Stimulated activated naive B cell treated with anti-CD40 and anti-IgM and Interleukin-4, amounts not matched to agents 10 μg/mL and 1 μg/mL and 100 μg/mL, for 72 hours (primary cell): ENCODE measurements around the gene NLRP9.
A peak's percentile ranks its signal among the peaks of the same experiment; 100 is the strongest.

ENCODE experiments used
- ATAC-seq, 2 donors: fragments of 150-1000 bp; cut with Tn5 transposase; replicated peaks; 2 replicates each; pipeline ENCODE4 v1.10.0; 2021; ENCODE audit warnings: moderate library complexity in 1 of 2
- DNase-seq: peaks from one replicate; pipeline ENCODE4 v3.0.0; 2021
- H3K27ac Mint-ChIP-seq: one replicate; pipeline ENCODE4 v1.8.0; 2022; ENCODE audit warnings: mild to moderate bottlenecking, mixed read lengths
- H3K27me3 Mint-ChIP-seq, 2 donors: one replicate each; pipeline ENCODE4 v1.8.0; 2022; ENCODE audit warnings: mixed read lengths in 2 of 2
- H3K36me3 Mint-ChIP-seq, 2 donors: one replicate each; pipeline ENCODE4 v1.8.0; 2022; ENCODE audit warnings: mixed read lengths in 2 of 2, mild to moderate bottlenecking in 1 of 2
- H3K4me1 Mint-ChIP-seq, 2 donors: one replicate each; pipeline ENCODE4 v1.8.0; 2022; ENCODE audit warnings: mixed read lengths in 2 of 2, mild to moderate bottlenecking in 1 of 2
- H3K4me3 Mint-ChIP-seq, 2 donors: one replicate each; pipeline ENCODE4 v1.8.0; 2022; ENCODE audit warnings: mild to moderate bottlenecking in 2 of 2, mixed read lengths in 2 of 2, moderate library complexity in 1 of 2
- H3K9me3 Mint-ChIP-seq, 2 donors: one replicate each; pipeline ENCODE4 v1.8.0; 2022; ENCODE audit warnings: mixed read lengths in 2 of 2, mild to moderate bottlenecking in 1 of 2

The NLRP9 gene

DNA sequence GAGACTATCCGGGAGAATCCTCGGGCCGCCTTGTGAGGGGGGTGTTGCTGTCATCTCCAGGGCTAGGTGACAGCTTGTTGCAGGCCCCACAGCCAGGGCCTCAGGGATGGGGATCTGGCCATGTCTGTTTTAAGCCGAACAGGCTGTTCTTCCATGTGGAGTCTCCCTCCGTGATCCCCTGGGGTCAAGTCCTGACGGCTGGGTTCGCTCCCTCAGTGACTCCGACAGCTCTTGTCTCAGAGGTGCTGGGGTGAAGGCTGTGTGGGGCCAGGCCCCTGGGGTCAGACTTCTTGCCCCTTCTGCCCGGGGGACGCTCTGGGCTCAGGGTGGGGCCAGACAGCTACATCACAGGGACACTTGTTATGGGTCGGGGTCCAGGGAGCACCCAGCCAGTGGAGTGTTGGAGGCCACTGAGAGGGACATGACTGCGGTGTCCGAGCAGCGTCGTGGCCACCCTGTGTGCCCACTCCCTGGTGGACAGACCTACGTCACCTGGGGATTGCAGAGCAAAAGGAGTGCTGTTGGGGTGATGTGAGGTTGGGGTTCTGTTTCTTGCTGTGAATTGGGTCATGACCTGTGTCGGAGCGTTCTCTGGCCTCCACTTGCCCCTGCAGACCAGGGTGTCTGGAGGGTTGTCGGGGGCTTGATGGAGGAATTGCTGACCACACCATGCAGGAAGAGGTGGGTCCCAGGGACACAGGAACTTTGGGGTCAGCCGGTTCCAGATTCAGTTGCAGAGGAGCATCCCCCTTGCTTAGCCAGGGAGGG, 41.7 kb downstream of the NLRP9 start:
- Mint-ChIP-seq H3K4me1 (peaks cover 0 to 7% of the 10 kb centered on the region in 2 donors), H3K4me3 (no peak overlapping the region), H3K27me3 (no peaks in the 10 kb centered on the region), H3K36me3 (peaks cover 42 to 54% of the 10 kb centered on the region in 2 donors), H3K27ac (peak overlapping the region; percentile 65), H3K9me3 (no peaks in the 10 kb centered on the region)
- no peak for ATAC-seq
- no peak for DNase-seq

DNA sequence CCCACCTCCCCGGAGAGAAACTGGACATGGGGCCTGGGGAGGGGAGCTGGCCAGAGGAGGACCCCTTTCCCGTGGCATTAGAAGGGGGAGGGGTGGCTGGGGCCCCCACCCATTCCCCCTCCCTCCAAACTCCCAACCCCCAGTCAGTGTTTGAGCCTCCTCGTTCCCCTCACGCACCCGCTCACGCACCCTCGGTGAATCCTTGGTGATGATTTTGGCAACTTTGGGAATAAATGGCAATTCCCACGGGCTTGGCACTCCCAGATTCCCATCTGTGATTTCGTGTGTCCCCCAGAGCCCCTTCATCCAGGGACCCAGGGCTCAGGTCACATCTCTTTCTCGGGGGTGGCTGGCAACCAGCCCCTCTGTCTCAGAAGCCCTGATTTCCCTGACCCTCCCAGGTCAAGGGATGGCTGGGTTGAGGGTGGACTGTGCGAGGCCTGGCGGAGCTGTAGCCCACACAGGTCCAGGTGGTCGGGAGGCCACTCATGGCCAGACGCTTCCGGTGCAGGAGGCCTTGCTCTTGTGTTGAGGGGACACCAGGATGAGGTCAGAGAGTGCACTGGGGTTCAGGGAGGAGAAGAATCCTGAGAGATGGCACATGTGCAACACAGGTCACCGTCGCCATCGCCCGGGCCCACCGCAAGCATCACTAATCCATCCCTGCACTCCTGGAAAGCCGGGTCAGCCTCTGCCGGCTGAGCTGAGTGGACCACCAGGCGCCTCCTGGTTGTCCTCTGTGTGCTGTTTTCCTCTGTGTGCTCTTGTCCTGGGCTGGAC, 42.5 kb downstream of the NLRP9 start:
- no peak overlapping the region for H3K4me3 Mint-ChIP-seq
- no peaks in the 10 kb centered on the region for H3K27me3 Mint-ChIP-seq
- DNase-seq (no peak), ATAC-seq (no peak)
- peak overlapping the region; percentile 14 for H3K27ac Mint-ChIP-seq
- H3K9me3 Mint-ChIP-seq: no peaks in the 10 kb centered on the region
- H3K4me1 Mint-ChIP-seq: peaks cover 0 to 7% of the 10 kb centered on the region in 2 donors
- peaks cover 46 to 59% of the 10 kb centered on the region in 2 donors for H3K36me3 Mint-ChIP-seq

DNA sequence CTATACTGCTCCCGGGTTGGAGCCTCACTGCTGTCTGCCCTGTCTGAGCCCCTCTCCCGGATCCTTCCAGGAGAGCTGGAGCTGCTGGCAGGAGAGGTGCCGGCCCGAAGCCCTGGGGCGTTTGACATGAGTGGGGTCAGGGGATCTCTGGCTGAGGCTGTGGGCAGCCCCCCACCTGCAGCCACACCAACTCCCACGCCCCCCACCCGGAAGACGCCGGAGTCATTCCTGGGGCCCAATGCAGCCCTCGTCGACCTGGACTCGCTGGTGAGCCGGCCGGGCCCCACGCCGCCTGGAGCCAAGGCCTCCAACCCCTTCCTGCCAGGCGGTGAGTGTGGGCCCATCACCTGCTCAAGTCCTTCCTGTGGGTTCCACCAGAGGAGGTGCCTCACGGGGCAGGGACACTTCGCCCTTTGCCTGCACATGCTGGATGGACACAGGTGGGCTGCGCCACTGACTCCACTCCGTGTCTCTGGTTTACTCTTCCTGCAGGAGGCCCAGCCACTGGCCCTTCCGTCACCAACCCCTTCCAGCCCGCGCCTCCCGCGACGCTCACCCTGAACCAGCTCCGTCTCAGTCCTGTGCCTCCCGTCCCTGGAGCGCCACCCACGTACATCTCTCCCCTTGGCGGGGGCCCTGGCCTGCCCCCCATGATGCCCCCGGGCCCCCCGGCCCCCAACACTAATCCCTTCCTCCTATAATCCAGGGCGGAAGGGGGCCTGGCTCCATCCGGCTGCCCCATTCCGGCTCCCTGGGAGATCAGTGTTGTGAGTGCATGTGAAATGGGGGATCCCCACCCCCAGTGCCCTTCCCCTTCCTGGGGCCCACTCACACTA, 43.3 kb downstream of the NLRP9 start:
- no peak overlapping the region for H3K4me3 Mint-ChIP-seq

DNA sequence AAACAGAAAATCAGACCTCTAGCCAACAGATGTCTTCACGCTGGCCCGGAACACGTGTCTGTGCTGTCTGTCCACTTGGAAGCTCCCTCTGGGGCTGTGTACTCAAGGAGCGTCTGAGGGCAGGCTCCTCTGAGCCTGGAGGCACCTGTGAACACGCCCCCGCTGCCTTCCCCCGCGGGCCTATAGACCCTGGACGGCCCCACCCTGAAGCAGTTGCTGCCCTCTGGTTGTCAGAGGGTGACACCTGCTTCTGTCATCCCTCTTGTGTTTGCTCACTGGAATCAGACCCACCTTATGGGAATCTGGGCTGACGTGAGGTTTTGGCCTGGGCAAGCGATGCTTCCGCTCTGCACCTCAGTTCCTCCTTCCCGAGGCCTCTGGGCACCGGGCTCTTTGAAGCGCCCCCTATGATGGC, 44.0 kb downstream of the NLRP9 start:
- Mint-ChIP-seq H3K9me3 (no peaks in the 10 kb centered on the region), H3K27ac (peak overlapping the region; percentile 47), H3K4me1 (peaks cover 2 to 13% of the 10 kb centered on the region in 2 donors), H3K4me3 (no peak overlapping the region), H3K27me3 (no peaks in the 10 kb centered on the region), H3K36me3 (peaks cover 52 to 63% of the 10 kb centered on the region in 2 donors)
- ATAC-seq: no peak
- no peak for DNase-seq

More for the DNA sequence above, 43.3 kb downstream of the NLRP9 start:
- Mint-ChIP-seq H3K27me3 (no peaks in the 10 kb centered on the region), H3K27ac (peak overlapping the region; percentile 47), H3K36me3 (peaks cover 46 to 58% of the 10 kb centered on the region in 2 donors), H3K4me1 (peaks cover 0 to 7% of the 10 kb centered on the region in 2 donors), H3K9me3 (no peaks in the 10 kb centered on the region)
- DNase-seq: no peak
- ATAC-seq: no peak

DNA sequence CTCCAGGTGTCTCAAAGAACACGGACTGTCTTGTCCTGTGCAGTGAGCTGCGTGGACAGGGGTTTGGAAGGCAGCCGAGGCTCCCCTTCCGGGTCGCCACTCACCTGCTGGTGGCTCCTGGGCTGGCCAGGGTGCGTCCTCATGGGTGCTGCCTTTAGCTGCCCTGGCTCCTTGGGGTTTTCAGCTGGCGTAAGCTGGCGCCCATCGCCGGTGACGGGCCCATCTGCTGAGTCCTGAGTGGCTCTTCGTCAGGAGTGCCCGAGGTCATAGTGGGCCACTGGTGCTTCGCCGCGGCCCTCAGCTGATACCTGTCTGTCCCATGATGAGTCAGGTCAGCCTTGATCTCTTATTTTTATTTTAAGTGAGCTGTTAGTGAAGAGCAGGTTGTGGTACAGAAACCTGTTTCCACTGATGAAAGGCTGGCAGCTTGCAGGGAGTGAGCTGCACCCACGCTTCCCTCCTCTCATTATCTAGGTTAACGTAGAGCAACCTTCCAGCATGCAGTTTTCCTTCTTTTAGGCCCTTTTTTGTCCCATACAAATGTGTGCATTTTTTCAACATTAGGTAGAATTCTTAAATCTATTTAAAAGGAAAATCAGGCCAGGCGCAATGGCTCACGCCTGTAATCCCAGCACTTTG, 44.7 kb downstream of the NLRP9 start:
- no peak overlapping the region for H3K27ac Mint-ChIP-seq
- H3K36me3 Mint-ChIP-seq: peaks cover 52 to 64% of the 10 kb centered on the region in 2 donors
- no peak overlapping the region for H3K4me3 Mint-ChIP-seq
- no peaks in the 10 kb centered on the region for H3K27me3 Mint-ChIP-seq
- ATAC-seq: no peak
- H3K4me1 Mint-ChIP-seq: peaks cover 2 to 21% of the 10 kb centered on the region in 2 donors
- DNase-seq: no peak
- H3K9me3 Mint-ChIP-seq: no peaks in the 10 kb centered on the region

DNA sequence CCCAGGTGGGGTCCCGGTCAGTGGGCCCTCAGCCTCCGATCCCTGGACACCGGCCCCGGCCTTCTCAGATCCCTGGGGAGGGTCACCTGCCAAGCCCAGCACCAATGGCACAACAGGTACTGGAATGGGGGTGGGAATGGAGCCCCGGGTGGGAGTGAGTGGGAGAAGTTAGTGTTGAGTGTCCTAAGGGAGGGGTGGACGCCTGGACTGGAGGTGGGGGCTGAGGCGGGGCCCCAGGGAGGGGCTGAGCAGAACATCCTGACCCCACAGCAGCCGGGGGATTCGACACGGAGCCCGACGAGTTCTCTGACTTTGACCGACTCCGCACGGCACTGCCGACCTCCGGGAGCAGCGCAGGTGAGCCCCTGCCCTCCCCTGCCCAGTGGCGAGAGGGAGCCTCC, 45.5 kb downstream of the NLRP9 start:
- H3K36me3 Mint-ChIP-seq: peaks cover 49 to 65% of the 10 kb centered on the region in 2 donors
- H3K27me3 Mint-ChIP-seq: no peaks in the 10 kb centered on the region
- no peaks in the 10 kb centered on the region for H3K9me3 Mint-ChIP-seq
- DNase-seq: no peak
- H3K4me1 Mint-ChIP-seq: peaks cover 6 to 28% of the 10 kb centered on the region in 2 donors
- ATAC-seq: no peak
- H3K27ac Mint-ChIP-seq: no peak overlapping the region
- H3K4me3 Mint-ChIP-seq: no peak overlapping the region

DNA sequence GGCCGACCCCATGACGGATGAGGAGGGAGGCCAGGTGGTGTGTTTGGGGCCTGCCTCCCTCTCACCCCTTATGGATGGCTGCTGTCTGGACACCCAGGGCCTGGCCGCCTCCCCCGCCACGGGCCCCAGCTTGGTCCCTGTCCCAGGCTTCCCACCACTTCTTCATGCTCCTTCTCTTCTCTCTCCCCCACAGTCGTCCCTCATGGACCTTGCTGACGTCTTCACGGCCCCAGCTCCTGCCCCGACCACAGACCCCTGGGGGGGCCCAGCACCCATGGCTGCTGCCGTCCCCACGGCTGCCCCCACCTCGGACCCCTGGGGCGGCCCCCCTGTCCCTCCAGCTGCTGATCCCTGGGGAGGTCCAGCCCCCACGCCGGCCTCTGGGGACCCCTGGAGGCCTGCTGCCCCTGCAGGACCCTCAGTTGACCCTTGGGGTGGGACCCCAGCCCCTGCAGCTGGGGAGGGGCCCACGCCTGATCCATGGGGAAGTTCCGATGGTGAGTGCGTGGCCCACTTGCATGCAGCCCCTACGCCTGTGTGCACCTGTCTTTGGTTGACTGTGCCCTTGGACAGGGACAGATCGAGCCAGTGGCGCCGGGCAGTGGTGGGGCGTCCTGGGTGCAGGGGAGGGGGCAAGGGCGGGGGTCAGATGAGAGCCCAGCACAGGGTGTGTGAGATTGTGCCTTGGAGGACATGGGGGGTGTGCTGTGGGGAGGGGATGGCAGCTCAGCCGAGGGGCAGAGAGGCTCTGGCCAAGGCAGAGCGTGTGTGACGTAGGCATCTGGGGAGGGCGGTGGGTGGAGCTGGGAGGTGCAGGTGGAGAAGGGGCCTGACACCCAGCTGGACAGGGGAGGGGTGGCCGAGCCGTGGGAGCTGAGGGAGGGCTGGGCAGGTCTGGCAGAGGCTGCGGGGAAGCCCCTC, 46.4 kb downstream of the NLRP9 start:
- DNase-seq (no peak), ATAC-seq (no peak)
- Mint-ChIP-seq H3K9me3 (no peaks in the 10 kb centered on the region), H3K27ac (no peak overlapping the region), H3K36me3 (peaks cover 46 to 62% of the 10 kb centered on the region in 2 donors), H3K27me3 (no peaks in the 10 kb centered on the region), H3K4me3 (no peak overlapping the region), H3K4me1 (peaks cover 12 to 36% of the 10 kb centered on the region in 2 donors)

DNA sequence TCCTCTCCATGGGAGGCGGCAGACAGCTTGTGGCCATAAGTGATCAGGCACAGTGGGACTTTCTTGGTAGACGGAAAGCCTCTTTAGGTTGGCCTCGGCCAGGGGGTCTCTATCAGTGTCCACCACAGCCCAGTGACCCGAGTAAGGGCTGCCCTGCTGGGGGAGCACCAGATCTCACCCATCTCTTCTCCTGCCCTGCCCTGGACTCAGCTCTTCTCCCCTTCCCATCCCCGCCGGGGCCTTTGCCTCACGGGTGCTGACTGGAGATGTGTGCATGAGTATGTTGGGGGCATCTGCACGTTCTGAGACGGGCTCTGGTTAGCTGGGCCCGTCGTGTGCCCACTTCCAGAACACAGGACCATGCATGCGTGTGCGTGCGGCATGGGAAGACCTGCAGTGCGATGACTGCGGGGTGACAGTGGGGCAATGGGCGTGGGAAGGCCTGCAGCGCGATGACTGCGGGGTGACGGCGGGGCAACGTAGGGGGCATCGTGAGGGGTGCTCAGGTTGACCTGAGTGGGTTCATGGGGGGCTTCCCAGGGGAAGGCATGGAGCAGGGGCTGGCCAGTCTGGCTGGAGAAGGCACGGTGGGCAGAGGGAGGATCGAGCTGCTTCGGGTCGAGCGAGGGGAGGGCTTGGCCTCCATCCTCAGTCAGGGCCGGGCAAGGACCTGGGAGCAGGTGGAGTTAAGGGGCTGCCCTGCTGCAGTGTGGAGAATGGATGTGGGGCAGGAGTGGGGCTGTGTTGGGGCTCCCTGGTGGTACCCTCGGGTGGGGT, 47.2 kb downstream of the NLRP9 start:
- peaks cover 43 to 62% of the 10 kb centered on the region in 2 donors for H3K36me3 Mint-ChIP-seq
- DNase-seq (no peak), ATAC-seq (no peak)
- H3K9me3 Mint-ChIP-seq: no peaks in the 10 kb centered on the region
- H3K4me1 Mint-ChIP-seq: peaks cover 19 to 39% of the 10 kb centered on the region in 2 donors
- H3K4me3 Mint-ChIP-seq: no peak overlapping the region
- H3K27ac Mint-ChIP-seq: peak overlapping the region; percentile 28
- no peaks in the 10 kb centered on the region for H3K27me3 Mint-ChIP-seq

DNA sequence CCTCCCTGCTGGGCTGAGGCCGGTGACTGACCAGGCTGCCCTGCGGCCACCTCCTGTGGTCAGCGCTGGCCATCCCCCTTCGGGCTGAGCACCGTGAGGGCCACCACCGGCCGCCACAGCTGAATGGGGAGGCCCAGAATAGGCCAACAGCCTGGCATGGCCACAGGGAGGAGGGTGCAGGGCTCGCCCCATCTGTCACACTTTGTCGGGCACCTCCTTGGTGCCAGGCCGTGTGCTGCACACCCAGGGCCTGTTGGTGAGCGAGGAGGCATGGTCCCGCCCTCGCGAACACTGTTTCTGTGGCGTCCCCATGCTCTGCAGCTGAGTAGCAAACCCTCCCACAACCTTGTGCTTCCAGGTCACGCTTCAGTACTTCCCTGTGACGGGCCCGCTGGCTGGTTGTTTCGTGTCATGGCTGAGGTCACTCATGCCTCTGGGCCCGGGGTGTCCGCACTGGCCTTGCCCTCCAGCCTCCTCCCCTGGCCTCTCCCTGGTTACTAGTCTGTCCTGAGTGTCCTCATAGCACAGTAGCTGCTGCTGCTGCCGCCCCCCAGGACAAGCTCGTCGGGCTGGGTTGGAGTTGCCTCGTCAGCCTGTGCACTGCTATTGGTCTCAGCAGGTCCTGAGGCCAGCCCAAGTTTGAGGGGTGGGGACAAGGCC, 48.0 kb downstream of the NLRP9 start:
- H3K36me3 Mint-ChIP-seq: peaks cover 41 to 61% of the 10 kb centered on the region in 2 donors
- H3K4me3 Mint-ChIP-seq: no peak overlapping the region
- H3K4me1 Mint-ChIP-seq: peaks cover 23 to 46% of the 10 kb centered on the region in 2 donors
- H3K27me3 Mint-ChIP-seq: no peaks in the 10 kb centered on the region
- ATAC-seq (no peak), DNase-seq (no peak)
- no peak overlapping the region for H3K27ac Mint-ChIP-seq
- H3K9me3 Mint-ChIP-seq: no peaks in the 10 kb centered on the region

DNA sequence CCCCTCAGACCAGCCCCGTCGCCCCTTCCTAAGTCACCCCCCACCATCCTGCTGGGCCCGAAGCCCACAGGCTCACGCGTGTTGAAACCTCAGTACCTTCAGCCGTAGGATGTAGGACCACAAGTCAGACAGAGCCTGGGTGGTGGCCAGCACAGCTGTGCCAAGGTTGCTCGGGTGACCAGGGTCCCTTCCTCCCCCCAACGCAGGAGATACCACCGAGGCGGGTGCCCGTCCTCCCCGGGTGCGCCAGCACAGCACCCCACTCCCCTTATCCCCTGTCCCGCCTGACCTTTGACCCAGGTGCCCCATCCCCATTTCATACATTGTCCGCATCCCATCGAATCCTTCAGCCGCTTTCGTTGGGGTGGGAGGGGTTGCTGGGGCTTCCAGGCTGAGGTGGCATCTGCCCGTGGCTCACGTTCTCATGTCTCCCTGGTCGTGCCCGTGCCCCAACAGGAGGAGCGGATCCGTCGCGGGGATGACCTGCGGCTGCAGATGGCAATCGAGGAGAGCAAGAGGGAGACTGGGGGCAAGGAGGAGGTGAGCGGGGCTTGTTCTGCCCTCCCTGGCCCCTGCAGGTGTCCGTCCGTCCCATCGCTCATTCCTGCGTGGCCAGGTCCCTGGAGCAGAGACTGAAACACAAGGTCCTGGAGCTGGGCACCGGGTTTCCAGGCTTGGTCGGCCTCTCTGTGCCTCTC, 48.6 kb downstream of the NLRP9 start:
- H3K27ac Mint-ChIP-seq: peak overlapping the region; percentile 59
- ATAC-seq (no peak), DNase-seq (no peak)
- no peaks in the 10 kb centered on the region for H3K9me3 Mint-ChIP-seq
- H3K27me3 Mint-ChIP-seq: no peaks in the 10 kb centered on the region
- peaks cover 23 to 47% of the 10 kb centered on the region in 2 donors for H3K4me1 Mint-ChIP-seq
- H3K36me3 Mint-ChIP-seq: peaks cover 41 to 64% of the 10 kb centered on the region in 2 donors
- no peak overlapping the region for H3K4me3 Mint-ChIP-seq

DNA sequence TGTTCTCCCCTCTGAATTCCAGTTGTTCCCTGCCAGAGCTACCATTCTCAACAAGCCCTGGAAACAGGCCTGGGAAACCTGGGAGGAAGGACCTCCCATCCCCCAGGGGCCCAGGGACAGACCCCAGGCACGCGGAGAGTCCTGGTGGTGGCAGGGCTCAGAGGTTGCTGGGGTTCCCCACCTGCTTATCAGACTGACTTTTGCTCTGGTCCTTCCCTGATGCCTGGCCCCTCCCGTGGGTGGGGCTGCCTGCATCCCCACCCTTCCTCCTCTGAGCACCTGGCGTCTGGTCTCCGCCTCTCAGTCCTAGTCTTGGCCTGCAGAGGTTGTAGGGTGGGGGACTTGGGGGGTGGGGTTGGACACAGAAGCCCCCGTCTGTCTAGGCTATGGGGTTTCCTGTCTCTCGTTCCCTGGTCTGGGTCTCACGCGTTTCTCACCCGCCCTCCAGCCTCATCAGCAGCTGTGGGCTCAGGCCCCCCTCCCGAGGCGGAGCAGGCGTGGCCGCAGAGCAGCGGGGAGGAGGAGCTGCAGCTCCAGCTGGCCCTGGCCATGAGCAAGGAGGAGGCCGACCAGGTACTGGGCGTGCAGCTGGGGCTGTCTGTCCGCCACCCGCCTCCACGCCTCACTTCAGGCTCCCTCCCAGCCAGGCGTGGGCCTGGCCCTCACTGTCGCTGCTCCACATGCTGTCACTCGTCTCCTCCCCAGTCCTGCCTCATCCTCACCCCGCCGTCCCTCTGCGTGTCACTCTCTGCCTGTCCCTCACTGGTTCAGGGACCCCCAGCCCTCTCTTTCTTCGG, 49.6 kb downstream of the NLRP9 start:
- H3K27me3 Mint-ChIP-seq: no peaks in the 10 kb centered on the region
- H3K27ac Mint-ChIP-seq: peak overlapping the region; percentile 51
- ATAC-seq (peak in 1 of 2 donors; percentile 38), DNase-seq (no peak)
- H3K36me3 Mint-ChIP-seq: peaks cover 41 to 66% of the 10 kb centered on the region in 2 donors
- H3K9me3 Mint-ChIP-seq: no peaks in the 10 kb centered on the region
- H3K4me3 Mint-ChIP-seq: peak overlapping the region in 1 of 2 donors; percentile 60
- peaks cover 25 to 48% of the 10 kb centered on the region in 2 donors for H3K4me1 Mint-ChIP-seq
